GF-D8 (cell line): ENCODE results near the gene ZNF770.

Source experiments
- DNase-seq: peaks from one replicate; lab custom pipeline; 2025; lab: John Stamatoyannopoulos, UW

Gene ZNF770, protein sequence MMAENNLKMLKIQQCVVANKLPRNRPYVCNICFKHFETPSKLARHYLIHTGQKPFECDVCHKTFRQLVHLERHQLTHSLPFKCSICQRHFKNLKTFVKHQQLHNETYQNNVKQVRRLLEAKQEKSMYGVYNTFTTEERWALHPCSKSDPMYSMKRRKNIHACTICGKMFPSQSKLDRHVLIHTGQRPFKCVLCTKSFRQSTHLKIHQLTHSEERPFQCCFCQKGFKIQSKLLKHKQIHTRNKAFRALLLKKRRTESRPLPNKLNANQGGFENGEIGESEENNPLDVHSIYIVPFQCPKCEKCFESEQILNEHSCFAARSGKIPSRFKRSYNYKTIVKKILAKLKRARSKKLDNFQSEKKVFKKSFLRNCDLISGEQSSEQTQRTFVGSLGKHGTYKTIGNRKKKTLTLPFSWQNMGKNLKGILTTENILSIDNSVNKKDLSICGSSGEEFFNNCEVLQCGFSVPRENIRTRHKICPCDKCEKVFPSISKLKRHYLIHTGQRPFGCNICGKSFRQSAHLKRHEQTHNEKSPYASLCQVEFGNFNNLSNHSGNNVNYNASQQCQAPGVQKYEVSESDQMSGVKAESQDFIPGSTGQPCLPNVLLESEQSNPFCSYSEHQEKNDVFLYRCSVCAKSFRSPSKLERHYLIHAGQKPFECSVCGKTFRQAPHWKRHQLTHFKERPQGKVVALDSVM

DNA sequence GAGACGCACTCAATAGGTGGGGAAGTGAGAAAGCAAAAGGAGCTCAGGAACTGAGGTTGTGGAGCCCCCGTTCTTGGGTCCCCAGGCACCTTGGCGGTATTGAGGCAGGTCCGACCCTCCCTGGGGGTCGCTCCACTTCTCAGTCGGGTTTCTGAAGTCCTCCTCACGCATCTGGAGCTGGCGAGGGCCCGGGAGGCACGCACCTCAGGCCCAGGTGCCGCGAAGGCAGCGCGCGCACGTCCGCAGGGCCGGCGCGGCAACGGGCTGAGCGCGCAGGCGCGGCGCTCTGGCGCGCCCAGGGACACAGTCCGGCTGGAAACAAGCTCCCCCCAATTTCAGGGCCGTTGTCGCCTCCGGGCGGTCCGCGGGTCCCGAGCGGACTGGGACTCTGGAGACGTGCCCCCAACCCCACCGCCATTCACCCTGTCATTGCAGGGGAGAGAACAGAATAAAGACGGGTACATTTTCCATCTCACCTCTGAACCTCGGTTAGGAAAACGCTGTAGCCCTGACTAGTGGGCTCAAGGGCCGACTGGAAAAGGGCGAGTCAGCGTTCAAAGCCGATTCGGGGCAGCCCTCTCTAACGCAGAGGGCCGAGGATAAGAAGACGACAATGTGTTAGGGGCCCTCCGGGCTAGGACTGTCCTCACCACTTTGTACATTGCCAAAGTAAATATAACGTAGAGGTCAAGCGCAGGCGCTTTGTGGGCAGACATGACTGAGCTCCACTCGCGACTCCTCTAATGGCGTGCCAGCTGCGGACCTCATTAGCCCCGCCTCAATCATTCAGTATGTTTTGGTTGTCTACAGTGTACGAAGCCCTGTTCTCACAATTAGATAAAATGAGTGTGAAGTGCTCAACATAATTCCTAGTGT lies at the start of gene ZNF770:
Gene ZNF770 (minus strand): TSS at position 261 of the 876 bp plus-strand sequence. CDS start 4,853 bp downstream, outside the sequence.
- no peak for DNase-seq

DNA sequence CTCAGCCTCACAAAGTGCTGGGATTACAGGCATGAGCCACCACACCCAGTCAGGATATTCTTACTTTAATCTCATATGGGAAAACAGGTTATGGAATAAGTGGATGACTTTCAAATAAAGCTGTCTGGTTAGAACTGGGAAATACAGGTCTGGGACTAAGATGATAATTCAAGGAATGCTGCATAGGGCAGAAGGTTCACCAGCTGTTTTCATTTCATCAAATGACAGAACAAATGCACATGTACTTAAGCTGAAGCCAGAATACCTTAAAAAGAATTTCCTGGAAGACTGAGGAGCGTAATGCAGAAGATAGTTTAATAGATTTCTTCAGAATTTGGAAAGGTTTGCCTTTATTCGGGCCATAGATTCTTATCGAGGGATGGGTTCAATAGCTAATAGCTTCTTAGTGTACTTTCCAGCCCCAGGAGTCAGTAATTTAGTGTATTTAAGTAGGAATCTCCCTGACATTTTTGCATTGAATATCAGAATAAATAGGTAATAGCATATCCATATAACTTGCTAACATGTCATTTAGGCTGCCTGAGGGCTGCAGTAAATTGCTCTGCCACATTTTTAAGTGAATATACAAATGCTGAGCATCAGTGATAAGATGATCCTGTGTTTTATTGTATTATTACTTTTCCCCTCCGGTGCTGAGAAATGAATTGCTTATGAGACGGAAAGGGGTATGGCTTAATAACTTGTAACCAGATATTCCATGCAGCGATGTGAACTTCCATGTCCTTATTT lies 40.3 kb upstream of the ZNF770 start:
- no peak for DNase-seq

DNA sequence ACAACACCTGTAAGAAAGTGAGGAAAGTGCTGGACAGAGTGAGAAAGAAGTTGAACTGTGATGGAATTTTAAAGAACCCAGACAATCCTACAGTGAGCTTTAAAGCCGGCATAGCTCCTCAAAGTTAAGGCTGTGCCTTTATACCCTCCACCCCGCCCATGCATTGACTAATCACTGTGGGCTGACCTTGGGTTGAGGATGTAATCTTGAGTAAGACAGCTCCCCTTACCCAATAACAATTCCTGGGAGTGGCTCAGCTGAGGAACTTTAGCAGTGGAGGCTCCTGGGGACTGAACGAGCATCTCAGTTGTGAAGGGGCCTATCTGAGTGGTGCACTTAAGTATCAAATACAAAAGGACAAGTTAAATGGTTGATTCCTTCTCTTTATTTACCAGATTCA lies 35.7 kb upstream of the ZNF770 start:
- no peak for DNase-seq

DNA sequence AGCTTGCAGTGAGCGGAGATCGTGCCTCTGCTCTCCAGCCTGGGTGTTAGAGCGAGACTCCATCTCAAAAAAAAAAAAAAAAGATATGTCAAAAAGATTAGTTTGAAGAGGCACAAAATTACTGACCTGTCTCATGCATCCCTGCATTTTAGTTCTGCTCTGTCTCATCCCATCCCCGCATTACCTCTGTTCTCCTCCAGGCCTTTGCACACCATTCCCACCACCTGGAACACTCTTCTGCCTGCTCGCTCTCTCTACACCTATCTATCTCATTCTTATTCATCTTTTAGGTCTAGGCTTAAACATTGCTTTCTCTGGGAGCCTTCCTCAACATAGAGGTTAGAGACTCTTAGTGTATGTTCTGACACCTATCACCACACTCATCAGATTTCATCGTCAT lies 32.9 kb upstream of the ZNF770 start:
- DNase-seq = no peak

DNA sequence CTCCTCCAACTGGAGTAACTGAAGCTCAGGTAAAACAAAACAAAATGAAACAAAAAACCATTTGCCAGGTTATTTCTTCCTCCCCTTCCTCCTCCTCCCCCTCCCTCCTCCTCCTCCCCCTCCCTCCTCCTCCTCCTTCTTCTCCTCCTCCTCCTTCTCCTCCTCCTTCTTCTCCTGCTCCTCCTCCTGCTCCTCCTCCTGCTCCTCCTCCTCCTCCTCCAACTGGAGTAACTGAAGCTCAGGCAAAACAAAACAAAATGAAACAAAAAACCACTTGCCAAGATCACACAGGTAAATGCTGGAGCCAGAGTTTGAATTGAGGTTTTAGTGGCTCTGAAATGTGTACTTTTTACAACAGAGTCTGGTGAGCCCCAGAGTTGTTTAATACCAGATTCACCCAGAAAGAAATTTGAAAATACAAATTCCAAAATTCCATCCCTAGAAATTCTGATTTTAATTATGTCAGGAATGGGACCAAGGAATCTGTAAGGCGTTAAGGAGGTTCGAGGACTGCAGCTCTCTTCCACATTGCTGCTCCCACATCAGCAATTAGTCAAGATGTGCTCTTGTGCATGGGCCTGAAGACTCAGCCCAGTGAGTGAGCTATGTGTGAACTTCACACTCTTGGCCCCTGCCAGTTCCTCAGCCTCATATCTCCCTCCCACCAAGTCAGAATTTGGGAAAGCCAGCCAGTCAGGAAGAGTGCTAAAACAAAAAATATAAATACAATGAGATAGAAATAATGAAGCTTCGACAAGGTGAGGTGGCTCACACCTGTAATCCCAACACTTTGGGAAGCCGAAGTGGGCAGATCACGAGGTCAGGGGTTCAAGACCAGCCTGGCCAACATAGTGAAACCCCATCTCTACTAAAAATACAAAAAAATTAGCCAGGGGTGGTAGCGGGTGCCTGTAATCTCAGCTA lies 31.6 kb upstream of the ZNF770 start:
- no peak for DNase-seq

DNA sequence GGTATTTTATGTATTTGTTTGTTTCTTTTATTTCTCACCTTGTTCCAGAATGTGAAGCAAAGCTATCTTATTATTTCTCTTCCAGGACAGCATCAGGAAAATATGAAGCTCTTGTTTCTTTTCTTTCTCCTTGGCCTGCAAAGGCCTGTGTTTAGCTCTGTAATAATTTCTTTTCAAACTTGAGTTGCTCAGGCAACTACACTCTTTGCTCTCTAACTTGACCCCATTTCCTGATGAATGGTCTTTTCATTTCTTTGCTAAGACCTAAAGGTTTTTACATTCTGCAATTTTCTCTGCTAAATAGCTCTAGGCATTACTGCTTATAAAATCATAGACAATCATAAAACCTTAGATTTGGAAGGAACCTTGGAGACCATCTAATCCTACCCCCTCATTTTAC lies 26.2 kb upstream of the ZNF770 start:
- no peak for DNase-seq

DNA sequence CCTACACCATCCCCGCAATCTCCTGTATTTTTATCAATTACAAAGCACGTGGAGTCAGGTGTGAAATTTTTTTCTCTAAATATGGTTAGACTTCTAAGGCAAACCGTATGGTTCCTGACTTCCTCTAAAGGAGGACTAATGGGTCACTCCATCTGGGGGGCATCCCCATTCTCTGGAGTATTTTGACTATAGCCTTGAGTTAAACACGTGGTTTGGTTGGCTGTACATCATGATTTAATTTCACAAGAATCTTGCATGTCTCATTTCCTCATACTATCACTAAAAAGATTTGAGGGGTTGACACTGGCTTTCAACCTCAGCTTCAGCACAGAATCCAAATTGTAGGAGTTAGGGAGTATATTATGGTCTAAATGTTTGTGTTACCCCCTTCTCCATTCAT lies 25.3 kb upstream of the ZNF770 start:
- DNase-seq = no peak

DNA sequence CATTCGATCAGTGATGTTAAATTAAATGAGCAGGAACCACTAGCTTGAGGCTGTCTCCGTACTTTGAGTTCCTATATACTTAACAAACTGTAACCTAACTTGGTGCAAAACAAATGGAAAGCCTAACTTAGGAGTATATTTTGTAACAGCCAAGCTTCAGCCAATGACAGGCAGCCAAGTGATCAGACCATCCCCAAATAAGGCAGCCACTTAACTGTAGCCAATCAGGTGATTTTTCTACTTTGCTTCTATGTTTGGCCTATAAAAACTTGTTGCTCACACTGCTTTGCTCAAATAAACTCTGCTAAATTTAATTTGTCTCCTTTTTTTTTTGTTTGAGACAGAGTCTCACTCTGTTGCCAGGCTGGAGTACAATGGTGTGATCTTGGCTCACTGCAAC lies 19.3 kb upstream of the ZNF770 start:
- no peak for DNase-seq

DNA sequence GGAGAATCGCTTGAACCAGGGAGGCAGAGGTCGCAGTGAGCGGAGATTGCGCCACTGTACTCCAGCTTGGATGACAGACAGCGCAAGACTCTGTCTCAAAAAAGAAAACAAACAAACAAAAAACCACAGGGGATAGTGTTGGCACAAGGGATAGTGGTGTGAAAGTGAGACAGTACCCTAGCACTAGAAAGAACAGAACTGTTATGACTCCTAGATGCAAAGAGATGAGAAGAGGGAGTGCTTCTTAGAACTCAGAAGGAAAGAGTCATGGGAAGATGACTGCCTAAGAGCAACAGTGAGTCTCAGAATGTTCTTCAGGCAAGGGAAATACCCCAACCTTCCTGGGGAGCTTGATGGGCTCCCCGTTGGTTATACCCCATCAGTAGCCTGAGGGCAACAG lies 17.8 kb upstream of the ZNF770 start:
- DNase-seq = no peak

DNA sequence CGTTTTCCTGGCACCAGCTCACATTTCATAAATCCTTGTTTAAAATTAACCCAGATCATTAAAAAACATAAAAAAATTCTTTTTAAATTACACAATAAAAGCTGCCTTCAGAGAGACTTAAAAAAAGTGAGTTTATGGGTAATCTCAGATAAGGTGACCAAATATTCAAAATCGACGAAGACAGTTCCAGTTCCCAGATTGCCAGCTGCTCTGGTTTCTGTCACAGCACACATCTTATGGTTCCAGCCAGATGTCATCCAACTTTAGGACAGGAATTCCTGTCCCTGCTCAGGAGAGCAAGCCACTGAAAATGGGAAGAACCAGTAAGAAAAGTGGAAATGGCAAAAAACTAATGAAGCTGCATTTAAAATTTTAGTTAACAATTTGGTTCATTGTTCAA lies 15.8 kb upstream of the ZNF770 start:
- no peak for DNase-seq

DNA sequence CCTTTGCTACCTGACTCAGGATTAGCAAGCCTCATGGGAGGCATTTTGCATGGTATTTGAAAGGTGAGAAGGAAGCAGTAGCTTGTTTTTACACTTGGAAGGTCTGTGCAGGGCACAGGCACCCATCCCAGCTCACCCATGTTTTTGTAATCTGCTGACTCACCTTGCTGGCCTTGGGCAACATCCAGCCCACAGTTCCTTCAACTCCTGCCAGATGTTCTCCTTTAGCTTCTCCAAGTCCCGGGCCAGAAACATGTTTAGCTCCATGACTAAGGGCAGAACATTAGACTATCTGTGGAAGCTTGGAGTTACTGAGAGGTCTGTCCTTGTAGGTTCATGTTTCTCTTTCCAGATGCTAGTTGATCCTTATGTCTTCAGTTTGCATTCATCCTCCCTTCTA lies 12.4 kb upstream of the ZNF770 start:
- peak; percentile 0 for DNase-seq

DNA sequence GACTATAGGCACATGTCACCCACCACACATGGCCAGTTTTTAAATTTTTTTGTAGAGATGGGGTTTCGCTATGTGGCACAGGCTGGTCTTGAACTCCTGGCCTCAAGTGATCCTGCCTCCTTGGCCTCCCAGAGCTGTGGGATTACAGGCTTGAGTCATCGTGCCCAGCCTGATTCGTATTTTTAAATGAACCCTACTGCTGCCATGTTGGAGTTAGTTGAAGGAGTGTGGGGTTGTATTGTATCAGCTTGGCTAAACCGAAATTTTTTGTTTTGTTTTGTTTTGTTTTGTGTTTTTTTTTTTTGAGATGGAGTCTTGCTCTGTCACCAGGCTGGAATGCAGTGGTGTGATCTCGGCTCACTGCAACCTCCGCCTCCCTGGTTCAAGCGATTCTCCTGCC lies 11.8 kb upstream of the ZNF770 start:
- DNase-seq = no peak

DNA sequence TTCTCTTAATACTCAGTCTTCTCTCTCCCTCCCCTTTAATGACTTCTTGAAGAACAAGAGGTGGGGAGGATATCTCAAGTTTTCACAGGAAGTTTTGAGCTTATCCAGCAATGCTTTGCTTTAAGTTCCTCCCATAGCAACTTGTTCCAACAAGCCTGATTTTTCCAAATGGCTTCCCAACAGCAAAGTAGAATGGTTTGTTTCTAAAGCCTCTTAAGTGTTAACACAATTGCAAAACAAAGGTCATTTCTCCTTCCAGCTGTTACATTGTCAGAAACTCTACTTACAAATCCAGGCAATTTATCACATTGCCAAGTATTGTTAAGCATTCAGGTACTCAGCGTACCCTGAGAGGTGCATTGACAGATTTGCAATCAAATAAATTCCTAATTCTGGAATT lies 6.8 kb upstream of the ZNF770 start:
- DNase-seq = no peak

DNA sequence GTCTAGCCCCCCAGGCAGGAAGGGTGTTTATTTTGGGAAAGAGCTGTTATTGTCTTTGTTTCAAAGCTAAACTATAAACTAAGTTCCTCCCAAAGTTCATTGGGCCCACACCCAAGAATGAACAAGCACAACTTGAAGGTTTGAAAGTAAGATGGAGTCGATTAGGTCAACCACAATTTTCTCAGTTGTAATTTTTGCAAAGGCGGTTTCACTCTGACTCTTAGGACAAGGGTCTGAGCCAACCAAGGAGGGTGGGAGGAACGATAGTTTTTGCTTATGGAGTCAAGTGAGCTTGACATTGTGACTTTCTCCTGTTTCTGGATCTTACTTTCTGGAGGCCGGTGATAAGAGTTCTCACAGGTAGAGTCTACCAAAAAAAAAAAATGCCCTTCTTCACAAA lies 5.8 kb upstream of the ZNF770 start:
- no peak for DNase-seq

DNA sequence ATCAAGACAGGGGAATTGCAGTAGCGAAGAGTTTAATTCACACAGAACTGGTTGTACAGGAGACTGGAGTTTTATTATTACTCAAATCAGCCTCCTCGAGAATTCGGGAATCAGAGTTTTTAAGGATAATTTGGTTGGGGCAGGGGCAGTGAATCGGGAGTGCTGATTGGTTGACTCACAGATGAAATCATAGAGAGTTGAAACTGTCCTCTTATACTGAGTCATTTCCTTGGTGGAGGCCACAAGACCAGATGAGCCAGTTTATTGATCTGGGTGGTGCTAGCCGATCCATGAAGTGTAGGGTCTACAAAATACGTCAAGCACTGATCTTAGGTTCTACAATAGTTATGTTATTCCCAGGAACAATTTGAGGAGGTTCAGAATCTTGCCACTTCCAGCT lies 5.3 kb upstream of the ZNF770 start:
- DNase-seq = no peak

DNA sequence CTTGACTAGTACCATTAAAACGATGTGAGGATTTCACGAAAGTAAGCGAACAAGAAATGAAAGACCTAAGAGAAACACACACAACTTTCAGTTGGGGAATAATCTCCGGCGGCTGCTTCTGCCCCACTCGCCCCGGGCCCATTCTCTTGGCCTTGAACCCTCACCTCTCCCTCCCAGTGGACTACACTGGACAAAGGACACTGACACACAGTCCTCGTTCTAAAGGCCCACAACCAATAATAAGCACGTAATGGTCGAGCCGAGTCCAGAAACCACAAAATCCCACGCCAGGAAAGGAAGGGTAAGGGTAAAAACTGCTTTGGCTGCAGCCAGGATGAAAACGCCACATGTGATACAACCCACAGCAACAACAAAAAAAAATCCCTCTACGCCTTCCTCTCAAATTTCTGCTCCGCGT lies 469 bp downstream of the ZNF770 start:
- DNase-seq = no peak

DNA sequence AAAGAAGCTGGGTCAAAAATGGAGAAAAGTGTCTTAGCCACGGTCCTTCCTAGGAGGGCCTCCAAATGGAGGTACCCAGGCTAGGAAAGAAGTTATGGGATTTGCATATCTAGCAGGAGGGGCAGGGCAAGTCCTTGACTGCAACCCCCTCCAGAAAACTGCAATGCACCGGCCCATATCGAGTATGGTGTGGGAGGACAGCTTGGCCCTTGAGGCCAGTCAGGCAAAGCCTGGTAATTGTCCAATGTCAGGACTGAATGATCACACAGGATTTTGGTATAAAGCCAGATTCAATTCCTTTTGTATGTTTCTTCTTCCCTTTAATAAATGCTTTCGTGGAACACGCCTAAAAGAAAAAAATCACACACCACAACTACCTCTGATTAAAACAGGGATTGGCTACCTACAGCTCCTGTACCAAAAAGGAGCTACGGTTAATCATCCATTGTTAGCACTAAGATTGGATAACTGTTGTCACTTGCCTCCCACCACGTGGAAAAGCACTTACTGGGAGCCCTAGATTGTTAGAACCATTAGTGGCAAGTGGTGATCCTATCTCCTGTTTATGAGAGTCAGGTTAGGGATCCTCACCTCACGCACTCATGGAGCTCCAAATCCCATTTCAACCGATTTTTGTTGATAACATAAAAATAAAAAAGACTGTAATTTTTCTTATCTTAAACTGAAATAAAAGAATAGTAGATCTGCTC lies 1.2 kb downstream of the ZNF770 start:
- no peak for DNase-seq

DNA sequence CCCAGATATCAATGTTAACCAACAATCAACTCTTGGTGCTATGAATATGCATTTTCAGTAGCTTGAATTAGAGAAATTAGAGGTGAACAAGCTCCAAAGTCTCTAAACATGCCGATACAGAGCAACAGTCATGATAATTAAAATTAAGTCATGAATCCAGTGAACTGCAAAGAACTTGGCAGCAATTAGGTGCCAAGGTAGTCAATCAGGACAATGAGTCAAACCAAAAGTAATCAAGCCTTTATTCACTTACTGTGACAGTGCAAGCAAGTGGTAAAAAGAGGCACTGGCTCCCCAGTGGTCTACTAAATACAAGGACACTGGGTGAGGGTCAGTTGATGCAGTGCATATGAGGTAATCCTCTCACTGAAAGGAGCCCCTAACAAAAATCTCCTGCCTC lies 1.8 kb downstream of the ZNF770 start:
- no peak for DNase-seq

DNA sequence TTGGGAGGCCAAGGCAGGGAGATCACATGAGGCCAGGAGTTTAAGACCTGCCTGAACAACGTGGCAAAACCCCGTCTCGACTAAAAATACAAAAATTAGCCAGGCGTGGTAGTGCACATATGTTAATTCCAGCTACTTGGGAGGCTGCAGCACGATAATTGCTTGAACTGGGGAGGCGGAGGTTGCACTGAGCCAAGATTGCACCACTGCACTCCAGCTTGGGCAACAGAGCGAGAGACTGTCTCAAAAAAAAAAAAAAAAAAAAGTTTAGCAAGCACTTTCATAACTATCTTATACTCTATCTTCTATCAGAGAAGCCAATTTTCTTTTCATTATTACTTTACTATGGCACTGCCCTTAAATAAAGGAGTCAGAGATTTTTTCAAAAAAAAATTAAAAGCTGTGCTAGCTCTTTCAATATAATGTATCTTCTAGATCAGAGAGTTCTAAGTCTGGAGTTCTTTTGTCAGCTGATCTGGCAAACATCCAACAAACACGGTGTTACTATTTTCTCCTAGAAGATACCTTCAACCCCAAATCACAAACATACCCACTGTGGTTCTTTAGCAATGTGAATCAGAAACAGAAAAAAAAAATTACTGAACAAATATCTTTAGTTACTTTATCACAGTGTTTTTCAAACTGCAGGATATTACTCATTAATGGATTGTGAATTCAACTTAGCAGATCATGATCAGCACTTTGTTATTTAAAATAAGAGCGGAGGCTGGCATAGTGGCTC lies 3.0 kb downstream of the ZNF770 start:
- DNase-seq = peak; percentile 2
